HL-60/S4 (cell line): ENCODE results near the gene GPR108.
"Not testable (repeated sequence)": the region's sequence is repeated elsewhere in the genome, so short reads cannot be mapped to it uniquely, and the experiment has no call there.

Experiments used
- in situ Hi-C: fragments of 300-500 bp; cut with MboI; formaldehyde crosslinking; loops from 2 replicates; pipeline ENCODE4 v1.14.3; 2022; ENCODE audit warnings: low sequenced_read_pairs

The GPR108 gene

GRCh38 chr19:6737284-6737872 is at the start of gene GPR108:
TSS of gene GPR108 (minus strand) at chr19:6737580. CDS start at chr19:6737576, 4 bp downstream.
- in situ Hi-C loops = no loop called here

- in situ Hi-C loops = no loop called here
Measured at GRCh38 chr19:6779206-6779605, 41.8 kb upstream of the GPR108 start.

GRCh38 chr19:6778386-6778785 is 41.0 kb upstream of the GPR108 start:
- in situ Hi-C loops = no loop called here

GRCh38 chr19:6777434-6777833 is 40.1 kb upstream of the GPR108 start:
- in situ Hi-C loops = no loop called here

GRCh38 chr19:6776999-6777398 is 39.6 kb upstream of the GPR108 start:
- in situ Hi-C loops = no loop called here

- in situ Hi-C loops = not testable (repeated sequence)
Measured at GRCh38 chr19:6776045-6776444, 38.7 kb upstream of the GPR108 start.

- in situ Hi-C loops = no loop called here
Measured at GRCh38 chr19:6774821-6775707, 37.7 kb upstream of the GPR108 start.

GRCh38 chr19:6773323-6773931 is 36.0 kb upstream of the GPR108 start:
- in situ Hi-C loops = no loop called here

GRCh38 chr19:6772866-6773322 is 35.5 kb upstream of the GPR108 start:
- in situ Hi-C loops = no loop called here

- in situ Hi-C loops = no loop called here
Measured at GRCh38 chr19:6772028-6772865, 34.9 kb upstream of the GPR108 start, which contains the start of gene VAV1. TSS of gene VAV1 (plus strand) at chr19:6772708. CDS start at chr19:6772808, 100 bp downstream.

GRCh38 chr19:6771648-6772027 is 34.3 kb upstream of the GPR108 start:
- in situ Hi-C loops = not testable (repeated sequence)

GRCh38 chr19:6769006-6769619 is 31.7 kb upstream of the GPR108 start:
- in situ Hi-C loops = no loop called here

- in situ Hi-C loops = no loop called here
Measured at GRCh38 chr19:6768236-6768785, 30.9 kb upstream of the GPR108 start.

- in situ Hi-C loops = no loop called here
Measured at GRCh38 chr19:6767357-6768235, 30.2 kb upstream of the GPR108 start, which contains the start of gene SH2D3A. TSS of gene SH2D3A (minus strand) at chr19:6767435. CDS start at chr19:6763748, 3,687 bp downstream.

- in situ Hi-C loops = no loop called here
Measured at GRCh38 chr19:6767081-6767356, 29.6 kb upstream of the GPR108 start.

- in situ Hi-C loops = no loop called here
Measured at GRCh38 chr19:6766357-6767080, 29.1 kb upstream of the GPR108 start.

GRCh38 chr19:6765738-6766356 is 28.5 kb upstream of the GPR108 start:
- in situ Hi-C loops = no loop called here

- in situ Hi-C loops = not testable (repeated sequence)
Measured at GRCh38 chr19:6762253-6762797, 24.9 kb upstream of the GPR108 start.
